Esophagus (tissue), 2 donors: ENCODE results near the gene ESRRG. TPM values are rescaled to one million over a fixed set of nuclear protein-coding genes. Genes with fewer than 3 reads are reported as not detected.
"Not testable (repeated sequence)": the region's sequence is repeated elsewhere in the genome, so short reads cannot be mapped to it uniquely, and the experiment has no call there.

ENCODE experiments used
- H3K27ac ChIP-seq, 2 donors: one replicate each; pipeline ENCODE4 v1.5.1; 2013; ENCODE audit warnings: low read depth in 2 of 2, mild to moderate bottlenecking in 2 of 2, inconsistent platforms in 1 of 2, low read length in 1 of 2, moderate library complexity in 1 of 2
- H3K27me3 ChIP-seq, 2 donors: one replicate each; pipeline ENCODE4 v1.6.1; 2013; ENCODE audit warnings: low read length in 2 of 2, control low read depth in 1 of 2, mild to moderate bottlenecking in 1 of 2; ENCODE audit not compliant: insufficient read depth in 2 of 2, control insufficient read depth in 1 of 2
- H3K36me3 ChIP-seq, 2 donors: one replicate each; pipeline ENCODE4 v1.6.1; 2013; ENCODE audit warnings: low read length in 1 of 2; ENCODE audit not compliant: control insufficient read depth in 2 of 2, insufficient read depth in 2 of 2
- H3K4me1 ChIP-seq, 2 donors: one replicate each; pipeline ENCODE4 v1.6.1; 2013; ENCODE audit warnings: low read length in 1 of 2; ENCODE audit not compliant: control insufficient read depth in 2 of 2, insufficient read depth in 2 of 2
- H3K4me3 ChIP-seq, 2 donors: one replicate each; pipeline ENCODE4 v1.5.1; 2013; ENCODE audit warnings: low read length in 2 of 2, mild to moderate bottlenecking in 2 of 2, low read depth in 1 of 2, moderate library complexity in 1 of 2
- H3K9me3 ChIP-seq, 2 donors: one replicate each; pipeline ENCODE4 v1.6.1; 2013; ENCODE audit warnings: mild to moderate bottlenecking in 2 of 2, low read depth in 1 of 2, low read length in 1 of 2, moderate library complexity in 1 of 2; ENCODE audit not compliant: control insufficient read depth in 2 of 2, insufficient read depth in 1 of 2
- WGBS, 2 donors: extraction: QIAGEN DNeasy Blood & Tissue Kit; methylation state at CpG; one replicate each; pipeline ENCODE4 v1.1.7; 2013; 5-methylcytosine and 5-hydroxymethylcytosine counted together
- polyA plus RNA-seq, 2 donors: library from polyadenylated mRNA; stranded (reverse); fragments of 200-250 nt; gene quantifications; one replicate each; pipeline ENCODE4 v1.2.3, GENCODE V29; 2013
- donor health status: healthy with polysubstance abuse.
- donor health status: Bipolar disorder and iron deficiency.

ESRRG gene
- polyA plus RNA-seq, 2 donors, result 0.12 TPM

DNA sequence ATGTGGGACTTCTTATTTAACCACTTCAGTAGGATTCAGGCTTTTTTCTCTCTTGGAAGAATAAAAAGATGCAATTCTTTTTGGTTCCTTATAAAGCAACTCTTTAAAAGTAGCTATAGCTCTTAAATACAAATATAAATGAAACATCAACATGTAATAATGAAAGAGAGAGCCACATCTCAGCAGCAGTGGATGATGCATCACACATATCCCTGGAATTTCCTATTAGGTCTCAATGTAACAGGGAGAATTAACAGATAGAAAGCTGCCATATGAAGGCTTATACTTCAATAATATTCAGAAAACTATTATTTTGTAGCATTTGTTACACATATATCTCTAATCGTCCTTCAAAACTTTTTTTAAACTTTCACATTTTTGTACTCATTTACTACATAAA lies 181.0 kb downstream of the ESRRG start:
- Histone ChIP-seq H3K4me1 (no peaks in the 10 kb centered on the region), H3K27ac (no peak overlapping the region), H3K4me3 (no peak overlapping the region), H3K9me3 (no peaks in the 10 kb centered on the region), H3K27me3 (no peaks in the 10 kb centered on the region), H3K36me3 (no peaks in the 10 kb centered on the region)
- 84% methylated on average over 1 of the region's 1 CpG for WGBS, 2 donors

DNA sequence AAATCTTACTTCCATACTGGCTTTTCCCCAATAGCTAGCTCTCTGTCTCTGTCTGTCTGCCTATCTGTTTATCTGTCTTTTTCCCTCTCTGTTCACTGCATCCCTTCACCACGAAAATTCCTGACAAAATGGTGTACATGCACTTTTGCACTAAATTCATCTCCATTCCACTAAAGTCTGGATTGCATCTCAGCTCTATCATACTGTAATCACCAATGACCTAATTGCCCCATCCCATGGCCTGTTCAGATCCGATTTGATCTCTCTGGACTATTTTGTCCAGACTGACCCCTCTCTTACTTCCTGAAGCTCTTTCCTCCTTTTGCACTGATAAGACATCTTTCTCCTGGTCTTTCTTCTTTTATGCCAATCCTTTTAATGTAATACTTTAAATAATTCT lies 187.5 kb downstream of the ESRRG start:
- Histone ChIP-seq H3K36me3 (no peaks in the 10 kb centered on the region), H3K4me1 (no peaks in the 10 kb centered on the region), H3K4me3 (no peak overlapping the region), H3K27me3 (no peaks in the 10 kb centered on the region), H3K9me3 (no peaks in the 10 kb centered on the region), H3K27ac (no peak overlapping the region)
- WGBS, 2 donors, result 71 to 83% methylated on average over 2 of the region's 2 CpGs

DNA sequence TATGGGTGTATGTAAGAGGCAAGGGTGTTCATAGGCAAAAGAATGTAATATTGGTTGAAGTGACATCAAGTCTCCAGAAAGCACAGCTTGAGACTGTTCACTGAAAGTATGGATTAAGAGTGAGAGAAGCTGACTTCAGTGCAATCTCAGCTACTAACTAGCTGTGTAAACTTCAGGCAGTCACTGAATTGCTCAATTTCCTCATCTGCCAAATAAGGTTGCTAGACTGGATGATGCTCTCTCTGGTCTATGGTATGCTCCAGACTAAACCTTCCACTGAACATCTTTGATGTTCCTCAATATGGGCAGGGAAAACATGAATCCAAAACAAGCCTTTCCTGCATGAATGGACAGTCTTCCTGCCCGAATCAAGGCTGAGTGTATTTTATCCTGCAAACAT lies 188.2 kb downstream of the ESRRG start:
- Histone ChIP-seq H3K27me3 (no peaks in the 10 kb centered on the region), H3K36me3 (no peaks in the 10 kb centered on the region), H3K9me3 (no peaks in the 10 kb centered on the region), H3K4me1 (no peaks in the 10 kb centered on the region), H3K4me3 (no peak overlapping the region), H3K27ac (no peak overlapping the region)
- WGBS, 2 donors, result 65 to 80% methylated on average over 1 of the region's 1 CpG

DNA sequence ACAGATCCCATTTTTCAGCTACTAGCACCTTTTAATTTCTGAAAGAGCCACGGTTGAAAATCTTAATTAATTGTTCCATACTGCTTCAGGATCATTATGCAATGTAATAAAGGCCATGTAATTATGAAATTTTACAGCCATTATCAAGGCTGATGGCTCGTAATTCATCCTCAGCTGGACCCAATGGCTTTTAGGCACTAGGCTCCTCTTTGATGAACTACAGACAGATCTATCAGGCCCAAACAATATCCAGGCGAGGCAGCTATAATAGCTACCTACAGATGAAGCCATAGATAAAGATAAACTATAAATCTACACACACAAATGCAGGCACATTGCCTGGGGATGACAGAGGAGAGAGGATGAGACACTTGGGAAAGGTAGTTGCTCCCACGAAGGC lies 189.5 kb downstream of the ESRRG start:
- Histone ChIP-seq H3K27ac (no peak overlapping the region), H3K4me3 (no peak overlapping the region), H3K36me3 (no peaks in the 10 kb centered on the region), H3K27me3 (no peaks in the 10 kb centered on the region), H3K9me3 (no peaks in the 10 kb centered on the region), H3K4me1 (no peaks in the 10 kb centered on the region)
- 84 to 88% methylated on average over 4 of the region's 4 CpGs for WGBS, 2 donors

DNA sequence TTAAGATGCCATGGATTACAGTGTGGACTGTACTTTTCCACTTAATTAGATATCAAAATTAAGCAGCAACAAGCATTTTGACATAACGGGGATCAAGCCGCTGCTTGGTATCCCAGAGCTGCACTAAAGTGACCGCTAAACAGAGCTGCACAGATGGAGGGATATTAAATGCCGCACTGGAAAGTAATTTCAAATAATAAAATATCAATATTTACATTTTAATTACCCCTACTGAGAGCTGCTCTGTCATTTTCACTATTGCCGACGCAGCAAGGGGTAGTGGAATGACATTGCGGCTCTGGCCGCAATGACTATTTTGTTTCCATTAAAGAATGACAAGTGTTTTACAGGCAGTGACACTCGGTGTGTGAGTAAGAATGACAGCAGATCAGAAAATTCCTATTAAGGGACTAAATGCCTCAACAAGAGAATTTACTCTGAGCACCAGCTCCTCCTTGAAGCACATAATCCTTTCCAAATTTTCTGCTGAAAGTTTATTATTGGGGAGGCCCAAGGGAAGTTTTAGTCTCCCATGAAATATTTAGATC lies 190.9 kb downstream of the ESRRG start:
- no peak overlapping the region for H3K4me3 ChIP-seq
- no peaks in the 10 kb centered on the region for H3K9me3 ChIP-seq
- 89 to 90% methylated on average over 9 of the region's 9 CpGs for WGBS, 2 donors
- no peaks in the 10 kb centered on the region for H3K27me3 ChIP-seq
- H3K4me1 ChIP-seq, result no peaks in the 10 kb centered on the region
- H3K36me3 ChIP-seq, result no peaks in the 10 kb centered on the region
- H3K27ac ChIP-seq, result no peak overlapping the region

DNA sequence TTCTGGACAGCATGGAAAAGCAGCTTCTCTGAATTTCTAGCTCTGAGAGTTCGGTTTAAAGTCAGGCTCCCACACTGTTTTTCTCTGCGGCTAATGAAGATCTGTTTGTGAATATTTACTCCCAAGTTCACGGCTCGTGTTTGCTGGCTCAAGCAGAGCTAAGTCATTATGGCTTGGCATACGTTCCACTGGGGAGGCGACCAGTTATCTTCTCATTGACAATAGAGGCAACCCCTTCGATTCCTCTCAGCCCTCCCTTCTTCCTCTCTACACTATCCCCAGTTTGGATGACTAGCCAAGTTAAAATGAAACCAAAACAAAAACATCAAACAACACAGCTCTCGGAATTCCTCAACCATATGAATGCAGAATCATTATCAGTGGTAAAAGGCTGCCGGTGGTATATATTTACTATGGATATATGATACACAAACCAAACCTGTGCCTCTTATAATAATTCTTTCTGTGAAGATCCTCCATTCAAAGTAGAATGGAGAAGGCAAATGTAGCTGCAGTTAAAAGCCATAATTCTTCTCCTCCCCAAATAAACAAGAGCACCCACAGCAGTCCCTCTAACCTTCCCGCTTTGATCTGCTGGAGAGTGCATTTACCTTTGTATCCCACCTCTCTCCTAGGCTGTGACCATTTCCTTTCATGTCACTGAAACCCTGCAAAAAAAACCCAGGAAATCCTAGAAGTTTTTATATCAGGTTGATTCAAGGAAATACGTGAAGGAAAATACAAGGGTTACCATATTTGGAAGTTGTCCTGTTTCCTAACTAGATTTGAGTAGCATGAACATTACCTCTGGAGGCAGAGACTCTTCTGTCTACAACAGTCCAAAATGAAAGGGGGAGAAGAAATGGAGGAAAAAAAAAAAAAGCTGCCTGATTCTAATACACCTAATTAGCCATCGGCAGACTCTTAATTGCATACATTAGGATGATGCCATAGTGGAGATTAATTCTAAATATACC lies 191.7 kb downstream of the ESRRG start:
- no peaks in the 10 kb centered on the region for H3K36me3 ChIP-seq
- H3K27ac ChIP-seq, result peak overlapping the region in 1 of 2 donors; percentile 49
- H3K9me3 ChIP-seq, result no peaks in the 10 kb centered on the region
- WGBS, 2 donors, result 25 to 26% methylated on average over 12 of the region's 12 CpGs
- H3K27me3 ChIP-seq, result no peaks in the 10 kb centered on the region
- peak overlapping the region; percentile 31 to 66 for H3K4me3 ChIP-seq
- H3K4me1 ChIP-seq, result no peaks in the 10 kb centered on the region

DNA sequence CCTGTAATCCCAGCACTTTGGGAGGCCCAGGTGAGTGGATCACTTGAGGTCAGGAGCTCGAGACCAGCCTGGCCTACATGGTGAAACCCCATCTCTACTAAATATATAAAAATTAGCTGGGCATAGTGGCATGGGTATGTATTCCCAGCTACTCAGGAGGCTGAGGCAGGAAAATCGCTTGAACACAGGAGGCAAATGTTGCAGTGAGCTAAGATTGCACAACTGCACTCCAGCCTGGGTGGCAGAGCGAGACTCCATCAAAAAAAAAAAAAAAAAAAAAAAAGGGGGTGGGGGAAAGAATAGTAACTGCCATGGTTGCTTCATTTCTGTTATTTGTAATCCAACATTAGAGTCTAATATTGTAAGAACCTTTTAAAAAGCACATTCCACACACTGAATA lies 193.4 kb downstream of the ESRRG start:
- 83 to 97% methylated on average over 3 of the region's 3 CpGs for WGBS, 2 donors

DNA sequence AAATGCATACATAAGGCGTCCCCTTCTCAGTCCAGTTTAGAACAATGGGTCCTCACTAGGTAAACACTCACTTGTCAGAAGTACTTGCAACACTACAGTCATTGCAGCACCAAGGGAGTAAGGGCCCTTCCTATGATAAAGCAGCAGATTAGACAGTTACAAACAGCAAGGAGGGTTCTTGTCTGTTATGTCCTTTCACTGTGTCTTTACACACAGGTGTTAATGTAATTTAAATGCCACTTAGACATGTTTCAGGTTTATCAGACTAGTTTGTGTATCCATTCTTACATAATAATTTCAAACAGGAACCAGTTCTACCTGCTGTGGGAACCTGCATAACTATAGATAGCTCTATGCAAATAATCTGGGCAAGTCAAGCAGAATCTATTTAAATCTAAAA lies 194.4 kb downstream of the ESRRG start:
- H3K36me3 ChIP-seq, result no peaks in the 10 kb centered on the region
- H3K27ac ChIP-seq, result no peak overlapping the region
- H3K4me1 ChIP-seq, result no peaks in the 10 kb centered on the region
- H3K27me3 ChIP-seq, result no peaks in the 10 kb centered on the region
- no peak overlapping the region for H3K4me3 ChIP-seq
- WGBS, 2 donors, result 25 to 32% methylated on average over 1 of the region's 1 CpG
- no peaks in the 10 kb centered on the region for H3K9me3 ChIP-seq

More for the DNA sequence above, 193.4 kb downstream of the ESRRG start:
- H3K27ac ChIP-seq, H3K4me1 ChIP-seq, H3K4me3 ChIP-seq, H3K27me3 ChIP-seq, H3K36me3 ChIP-seq, H3K9me3 ChIP-seq: not testable (repeated sequence)

DNA sequence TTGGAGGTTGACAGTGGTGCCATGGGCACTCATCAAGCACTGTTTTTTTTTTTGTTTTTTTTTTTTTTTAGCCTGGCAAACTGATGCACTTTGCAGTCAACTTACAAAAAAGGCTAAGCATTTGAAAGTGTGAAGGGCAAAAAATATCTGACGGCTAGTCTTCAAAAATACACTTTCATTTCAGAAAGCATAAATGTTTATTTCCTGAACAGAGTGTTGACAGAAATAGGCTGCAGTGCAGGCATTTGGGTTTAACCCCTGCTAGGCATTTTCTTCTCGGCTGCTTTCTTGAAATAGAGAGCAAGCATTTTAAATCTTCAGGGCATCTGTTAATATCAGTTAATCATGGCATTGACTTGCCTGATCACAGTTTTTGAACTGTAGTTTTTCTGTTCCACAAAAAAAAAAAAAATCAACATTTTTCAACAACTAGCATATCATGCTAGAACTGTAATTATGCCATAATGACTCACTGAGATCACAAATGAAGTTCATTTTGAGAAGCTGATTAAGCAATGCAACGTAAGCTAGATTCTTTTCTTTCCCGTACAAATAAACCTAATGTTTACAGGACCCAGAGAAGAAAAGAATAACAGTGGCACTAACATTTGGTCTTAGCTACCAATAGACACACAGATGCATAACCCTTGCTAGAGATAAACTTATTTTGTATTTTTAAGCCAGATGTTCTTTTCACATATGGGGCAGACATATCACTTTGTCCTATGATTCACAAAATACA lies 199.6 kb downstream of the ESRRG start:
- H3K9me3 ChIP-seq, result no peaks in the 10 kb centered on the region
- H3K4me1 ChIP-seq, result no peaks in the 10 kb centered on the region
- no peaks in the 10 kb centered on the region for H3K36me3 ChIP-seq
- H3K27ac ChIP-seq, result no peak overlapping the region
- H3K4me3 ChIP-seq, result no peak overlapping the region
- 37% methylated on average over 4 of the region's 4 CpGs for WGBS, 2 donors
- no peaks in the 10 kb centered on the region for H3K27me3 ChIP-seq
